Measurements from ENCODE around the gene CD36.

CD36 gene

DNA sequence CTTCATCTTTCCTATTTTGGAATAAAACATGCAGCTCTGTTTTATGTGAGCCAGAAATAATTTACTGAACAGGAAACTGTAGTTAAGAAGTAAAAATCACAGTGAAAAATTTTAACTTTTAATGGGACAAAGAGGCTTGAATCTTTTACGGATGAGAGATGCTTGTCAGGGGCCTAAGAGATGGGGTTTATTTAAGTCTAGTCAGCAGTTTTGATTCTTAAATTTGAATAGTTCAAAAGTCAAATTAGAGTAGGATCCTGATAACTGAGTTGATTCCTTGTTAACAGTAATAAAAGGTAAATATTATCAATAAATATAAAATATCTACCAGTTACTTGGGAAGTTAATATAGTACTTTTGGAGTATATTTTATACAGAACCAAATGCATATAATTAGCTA, 24.9 kb upstream of the CD36 start:
- Histone ChIP-seq H3K27ac (no peak overlapping the region), H3K4me3 (IDR thresholded peaks at IDR 0.05; ENCODE audit: insufficient read depth, low read depth, low read length) (no peak overlapping the region), H3K4me1 (ENCODE audit: low read depth, poor library complexity, severe bottlenecking) (no peaks in the 10 kb centered on the region), H3K9ac (no peak overlapping the region), H3K27me3 (ENCODE audit: insufficient read depth, low read depth) (no peaks in the 10 kb centered on the region), H4K20me1 (ENCODE audit: insufficient read depth) (no peaks in the 10 kb centered on the region), H3K4me2 (no peak overlapping the region), H2AFZ (ENCODE audit: low read depth) (no peak overlapping the region), H3K79me2 (ENCODE audit: insufficient read depth, low read depth) (no peaks in the 10 kb centered on the region), H3K36me3 (ENCODE audit: insufficient read depth) (no peaks in the 10 kb centered on the region)
- no peak for TF ChIP-seq CTCF (conservative IDR thresholded peaks at IDR 0.05; ENCODE audit: low read depth, low read length)

GRCh38 chr7:80614851-80615271, 23.6 kb upstream of the CD36 start:
- Histone ChIP-seq H3K4me1 (ENCODE audit: low read depth, poor library complexity, severe bottlenecking) (no peaks in the 10 kb centered on the region), H3K36me3 (ENCODE audit: insufficient read depth) (no peaks in the 10 kb centered on the region), H3K9ac (no peak overlapping the region), H3K79me2 (ENCODE audit: insufficient read depth, low read depth) (no peaks in the 10 kb centered on the region), H3K4me3 (IDR thresholded peaks at IDR 0.05; ENCODE audit: insufficient read depth, low read depth, low read length) (no peak overlapping the region), H2AFZ (ENCODE audit: low read depth) (no peak overlapping the region), H3K27me3 (ENCODE audit: insufficient read depth, low read depth) (no peaks in the 10 kb centered on the region), H3K27ac (no peak overlapping the region), H4K20me1 (ENCODE audit: insufficient read depth) (no peaks in the 10 kb centered on the region), H3K4me2 (no peak overlapping the region)
- TF ChIP-seq CTCF (conservative IDR thresholded peaks at IDR 0.05; ENCODE audit: low read depth, low read length): no peak

DNA sequence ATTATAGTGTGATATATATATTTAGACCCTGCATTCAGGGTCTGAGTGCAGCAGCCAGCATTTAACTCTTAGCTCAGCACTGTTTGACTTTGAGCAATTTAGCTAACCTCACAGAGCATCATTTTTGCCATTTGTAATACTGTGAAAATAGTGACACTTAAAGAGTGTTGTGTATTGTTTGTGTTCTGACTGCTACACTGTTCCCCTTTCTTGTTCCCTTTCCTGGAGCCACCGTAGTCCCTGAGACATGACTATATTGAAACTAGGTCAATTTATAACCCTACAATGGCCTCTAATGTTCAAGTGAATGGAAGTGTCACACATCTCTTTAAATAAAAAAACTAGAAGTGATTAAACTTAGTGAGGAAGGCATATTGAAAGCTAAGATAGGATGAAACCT, 20.3 kb upstream of the CD36 start:
- Histone ChIP-seq H3K4me1 (ENCODE audit: low read depth, poor library complexity, severe bottlenecking) (no peaks in the 10 kb centered on the region), H3K27me3 (ENCODE audit: insufficient read depth, low read depth) (no peaks in the 10 kb centered on the region), H3K36me3 (ENCODE audit: insufficient read depth) (no peaks in the 10 kb centered on the region), H4K20me1 (ENCODE audit: insufficient read depth) (no peaks in the 10 kb centered on the region), H3K27ac (no peak overlapping the region), H2AFZ (ENCODE audit: low read depth) (no peak overlapping the region), H3K79me2 (ENCODE audit: insufficient read depth, low read depth) (no peaks in the 10 kb centered on the region), H3K4me2 (no peak overlapping the region), H3K9ac (no peak overlapping the region), H3K4me3 (IDR thresholded peaks at IDR 0.05; ENCODE audit: insufficient read depth, low read depth, low read length) (no peak overlapping the region)
- TF ChIP-seq CTCF (conservative IDR thresholded peaks at IDR 0.05; ENCODE audit: low read depth, low read length): no peak

DNA sequence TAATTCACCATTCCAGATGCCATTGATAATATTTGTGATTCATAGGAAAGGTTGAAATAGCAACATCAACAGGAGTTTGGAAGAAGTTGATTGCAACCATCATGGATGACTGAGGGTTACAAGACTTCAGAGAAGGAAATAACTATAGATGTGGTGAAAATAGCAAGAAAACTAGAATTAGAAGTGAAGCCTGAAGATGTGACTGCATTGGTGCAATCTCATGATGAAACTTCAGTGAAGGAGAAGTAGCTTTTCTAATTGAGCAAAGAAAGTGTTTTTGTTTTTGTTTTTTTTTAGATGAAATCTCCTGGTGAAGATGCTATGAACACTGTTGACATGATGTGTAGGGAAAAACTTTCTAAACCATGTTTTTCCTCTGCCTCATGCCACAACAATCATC, 18.7 kb upstream of the CD36 start:
- Histone ChIP-seq H3K79me2 (ENCODE audit: insufficient read depth, low read depth) (no peaks in the 10 kb centered on the region), H3K4me3 (IDR thresholded peaks at IDR 0.05; ENCODE audit: insufficient read depth, low read depth, low read length) (no peak overlapping the region), H3K27ac (no peak overlapping the region), H2AFZ (ENCODE audit: low read depth) (no peak overlapping the region), H4K20me1 (ENCODE audit: insufficient read depth) (no peaks in the 10 kb centered on the region), H3K9ac (no peak overlapping the region), H3K27me3 (ENCODE audit: insufficient read depth, low read depth) (no peaks in the 10 kb centered on the region), H3K4me2 (no peak overlapping the region), H3K4me1 (ENCODE audit: low read depth, poor library complexity, severe bottlenecking) (no peaks in the 10 kb centered on the region), H3K36me3 (ENCODE audit: insufficient read depth) (no peaks in the 10 kb centered on the region)
- no peak for TF ChIP-seq CTCF (conservative IDR thresholded peaks at IDR 0.05; ENCODE audit: low read depth, low read length)

DNA sequence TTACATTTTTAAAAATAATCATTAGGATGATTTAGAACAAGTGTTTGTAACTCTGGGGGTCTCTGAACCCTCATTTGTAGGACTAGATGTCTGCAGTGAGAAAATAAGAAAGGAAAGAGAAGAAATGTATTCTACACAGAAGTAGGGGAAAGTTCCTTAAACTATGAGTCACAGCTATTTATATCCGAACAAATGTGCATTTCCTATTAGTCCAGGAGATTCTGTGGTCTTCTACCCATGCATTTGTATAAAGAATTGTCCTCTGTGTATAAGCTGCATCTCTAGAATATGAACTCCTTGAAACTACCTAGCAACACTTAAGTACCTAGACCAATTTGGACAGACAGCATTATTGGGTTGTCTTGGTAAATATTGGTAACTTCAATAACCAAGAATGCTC, 15.9 kb upstream of the CD36 start:
- Histone ChIP-seq H3K4me2 (no peak overlapping the region), H3K4me1 (ENCODE audit: low read depth, poor library complexity, severe bottlenecking) (no peaks in the 10 kb centered on the region), H3K27me3 (ENCODE audit: insufficient read depth, low read depth) (no peaks in the 10 kb centered on the region), H2AFZ (ENCODE audit: low read depth) (no peak overlapping the region), H3K79me2 (ENCODE audit: insufficient read depth, low read depth) (no peaks in the 10 kb centered on the region), H3K36me3 (ENCODE audit: insufficient read depth) (no peaks in the 10 kb centered on the region), H3K9ac (no peak overlapping the region), H3K4me3 (IDR thresholded peaks at IDR 0.05; ENCODE audit: insufficient read depth, low read depth, low read length) (no peak overlapping the region), H3K27ac (no peak overlapping the region), H4K20me1 (ENCODE audit: insufficient read depth) (no peaks in the 10 kb centered on the region)
- no peak for TF ChIP-seq CTCF (conservative IDR thresholded peaks at IDR 0.05; ENCODE audit: low read depth, low read length)

Measured in KMS-11 (cell line).